Measurements from ENCODE around the gene MYOM3.

DNA sequence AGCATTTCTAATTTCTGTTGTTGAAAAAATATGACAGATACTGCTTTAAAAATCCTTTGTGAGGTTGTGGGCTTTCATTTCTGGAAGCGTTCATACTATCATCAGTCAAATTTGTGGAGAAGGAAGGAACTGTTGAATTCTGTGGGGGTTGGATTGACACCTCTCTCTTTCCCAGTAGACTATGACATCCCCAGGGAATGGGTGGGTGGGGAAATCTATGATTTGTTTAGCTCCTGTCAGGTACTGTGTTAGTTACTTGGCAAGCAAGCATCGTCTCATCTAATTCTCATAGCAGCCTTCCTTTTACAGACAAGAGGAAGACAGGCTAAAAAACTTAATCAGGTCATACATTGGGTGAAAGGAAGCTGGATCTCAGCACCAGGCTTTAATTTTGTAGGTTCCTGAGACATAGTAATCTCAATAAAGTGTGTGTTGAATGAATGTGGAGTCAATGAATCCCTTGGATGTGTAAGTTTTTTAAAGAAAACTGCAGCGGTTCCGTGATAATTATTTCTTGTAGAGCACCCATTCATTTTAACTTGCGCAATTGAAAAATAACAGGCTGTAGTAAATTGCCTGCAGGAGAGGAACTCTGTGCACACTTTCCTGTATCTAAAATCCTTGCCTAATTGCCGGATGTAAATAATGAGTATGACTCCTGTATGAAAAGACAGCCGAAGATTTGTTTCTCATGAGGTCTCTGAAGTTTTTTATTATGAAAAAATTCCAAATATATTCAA is 60.6 kb downstream of the MYOM3 start:
- TF ChIP-seq, protein P1, sequence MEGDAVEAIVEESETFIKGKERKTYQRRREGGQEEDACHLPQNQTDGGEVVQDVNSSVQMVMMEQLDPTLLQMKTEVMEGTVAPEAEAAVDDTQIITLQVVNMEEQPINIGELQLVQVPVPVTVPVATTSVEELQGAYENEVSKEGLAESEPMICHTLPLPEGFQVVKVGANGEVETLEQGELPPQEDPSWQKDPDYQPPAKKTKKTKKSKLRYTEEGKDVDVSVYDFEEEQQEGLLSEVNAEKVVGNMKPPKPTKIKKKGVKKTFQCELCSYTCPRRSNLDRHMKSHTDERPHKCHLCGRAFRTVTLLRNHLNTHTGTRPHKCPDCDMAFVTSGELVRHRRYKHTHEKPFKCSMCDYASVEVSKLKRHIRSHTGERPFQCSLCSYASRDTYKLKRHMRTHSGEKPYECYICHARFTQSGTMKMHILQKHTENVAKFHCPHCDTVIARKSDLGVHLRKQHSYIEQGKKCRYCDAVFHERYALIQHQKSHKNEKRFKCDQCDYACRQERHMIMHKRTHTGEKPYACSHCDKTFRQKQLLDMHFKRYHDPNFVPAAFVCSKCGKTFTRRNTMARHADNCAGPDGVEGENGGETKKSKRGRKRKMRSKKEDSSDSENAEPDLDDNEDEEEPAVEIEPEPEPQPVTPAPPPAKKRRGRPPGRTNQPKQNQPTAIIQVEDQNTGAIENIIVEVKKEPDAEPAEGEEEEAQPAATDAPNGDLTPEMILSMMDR (conservative IDR thresholded peaks at IDR 0.05): no peak
- no peak for TF ChIP-seq ZFX (IDR thresholded peaks at IDR 0.05)
